A549 treated with CpdA at 1 μM for 4 hours (cell line): ENCODE results near the gene C3AR1. TPM values are rescaled to one million over a fixed set of nuclear protein-coding genes. Genes with fewer than 3 reads are reported as not detected.

Experiments
- total RNA-seq: library from RNA; stranded (reverse); fragments of 200-300 nt; extraction: Qiagen RNA extraction; gene quantifications from 5 replicates; pipeline ENCODE4 v1.2.3, GENCODE V29; 2022; ENCODE audit warnings: low read depth

The C3AR1 gene
- total RNA-seq, result not detected in 5 replicates

DNA sequence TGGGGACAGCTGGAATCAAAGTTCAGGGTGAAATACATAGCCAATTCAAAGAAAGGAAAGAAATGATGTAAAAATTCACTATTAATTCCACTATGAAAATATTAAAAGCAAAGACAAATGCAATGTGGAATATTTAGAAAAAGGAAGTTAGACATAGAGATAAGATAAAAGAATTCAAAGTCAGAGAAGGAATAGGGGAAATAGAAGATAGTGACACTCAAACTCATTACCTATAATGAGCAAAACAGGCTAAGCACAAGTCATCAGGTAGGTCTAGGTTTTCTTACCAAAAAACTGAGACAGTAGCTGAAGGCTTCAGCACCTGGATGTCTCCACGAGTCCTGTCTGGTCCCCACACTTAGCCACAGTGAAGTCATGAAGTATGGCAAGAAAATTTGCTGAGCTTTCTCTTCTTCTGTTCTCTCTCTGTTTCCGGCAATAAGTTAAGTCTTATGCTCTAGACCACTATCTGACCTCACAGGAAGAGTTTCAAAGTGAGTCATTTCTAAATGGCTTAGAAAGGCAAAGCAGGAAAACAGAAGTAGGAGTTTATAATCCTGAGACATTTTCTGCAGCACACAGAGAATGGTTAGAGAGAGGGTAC is at the start of gene C3AR1:
TSS of gene C3AR1 (minus strand) at position 369 of the 604 bp plus-strand sequence. CDS start 6,174 bp downstream, outside the sequence.

DNA sequence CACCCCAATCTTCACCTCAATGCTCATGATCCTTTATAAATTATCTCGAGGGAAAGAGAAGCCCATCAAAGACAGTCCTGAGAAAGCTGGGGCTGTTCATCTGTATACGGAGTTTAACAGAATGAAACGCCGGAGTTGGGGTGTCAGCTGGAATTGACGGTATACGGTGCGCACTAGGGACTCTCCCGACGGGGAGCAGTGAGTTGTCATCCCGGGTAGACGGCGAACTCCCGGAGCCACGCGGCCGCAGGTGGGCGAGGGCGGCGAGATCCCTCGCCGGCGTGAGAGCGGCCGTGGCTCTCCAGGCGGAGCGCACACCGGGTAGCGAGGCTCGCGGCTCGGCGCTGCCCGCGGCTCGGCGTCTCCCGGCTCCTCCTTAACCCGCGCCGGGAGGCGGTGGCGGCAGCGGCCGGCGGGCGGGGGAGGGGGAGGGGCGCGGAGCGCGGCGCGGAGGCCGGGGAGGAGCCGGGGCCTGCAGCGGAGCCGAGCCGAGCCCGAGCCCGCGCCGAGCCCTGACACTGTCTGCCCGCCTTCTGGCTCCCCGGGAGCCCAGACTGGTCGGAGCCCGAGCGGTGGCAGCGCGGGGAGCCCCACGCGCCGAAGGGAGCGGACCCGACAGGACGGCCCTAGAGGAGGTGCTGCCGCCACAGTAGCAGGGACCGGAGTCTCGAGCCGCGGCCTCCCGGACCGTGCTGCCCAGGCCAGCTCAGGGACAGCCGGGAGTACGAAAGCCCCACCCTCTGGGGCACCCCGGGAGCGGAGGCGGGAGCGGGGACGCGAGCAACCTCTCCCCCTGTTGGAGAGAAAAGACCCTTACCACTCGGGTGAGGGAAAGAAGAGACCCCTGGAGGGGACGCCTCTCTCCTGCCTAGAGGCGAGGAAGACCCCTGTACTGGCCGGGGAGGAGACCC is 33.7 kb downstream of the C3AR1 start, which contains the start of gene FOXJ2:
TSS of gene FOXJ2 (plus strand) at position 475 of the 911 bp plus-strand sequence. CDS start 7,117 bp downstream, outside the sequence.

Other genes with a start within 250 kb of the C3AR1 start
- gene SLC2A14, start 193.4 kb downstream of the C3AR1 start, total RNA-seq, result 0.03 to 0.08 TPM in 2 of 5 replicates, not detected in the others
- gene SLC2A3, start 130.2 kb downstream of the C3AR1 start, total RNA-seq, result 3.4 to 6.7 TPM (median 5.2 TPM) in 5 replicates
- gene FOXJ2, start 33.6 kb downstream of the C3AR1 start, total RNA-seq, result 7.7 to 10.4 TPM (median 10.2 TPM) in 5 replicates
- 12.7 to 24.7 TPM (median 13.9 TPM) in 5 replicates for gene NECAP1, start 15.9 kb upstream of the C3AR1 start, total RNA-seq
- gene CLEC4A, start 57.3 kb upstream of the C3AR1 start, total RNA-seq, result 0.10 TPM in 1 of 5 replicates, not detected in the others
- gene ZNF705A, start 90.7 kb upstream of the C3AR1 start, total RNA-seq, result not detected in 5 replicates
- gene FAM90A1, start 161.3 kb upstream of the C3AR1 start, total RNA-seq, result 0.06 to 0.14 TPM (median 0.09 TPM) in 4 of 5 replicates, not detected in the other